ENCODE measurements around the gene ATP8A2.

The ATP8A2 gene

DNA sequence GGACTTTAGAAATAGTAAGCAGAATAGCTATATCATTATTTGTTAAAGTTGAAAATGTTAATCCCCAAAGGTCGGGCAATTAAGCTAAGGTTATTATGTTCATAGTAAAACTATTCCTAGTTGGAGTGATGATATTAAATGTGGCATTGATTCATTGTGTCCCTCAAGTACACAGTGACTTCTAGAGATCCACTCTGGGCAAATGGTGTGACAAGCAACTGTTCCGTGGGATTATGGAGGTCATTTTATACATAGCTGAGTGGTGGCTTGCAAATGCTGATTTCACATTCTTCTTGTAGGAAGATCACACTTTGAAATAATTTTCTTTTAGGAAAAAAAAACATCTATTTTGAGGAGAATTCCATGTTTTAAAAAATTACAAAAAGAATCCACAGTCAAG, 317.8 kb downstream of the ATP8A2 start:
- DNase-seq, result no peak

GRCh38 chr13:25690582-25690981, 318.8 kb downstream of the ATP8A2 start:
- no peak for DNase-seq

- no peak for DNase-seq
These were observed 319.9 kb downstream of the ATP8A2 start for GRCh38 chr13:25691654-25692053.

DNA sequence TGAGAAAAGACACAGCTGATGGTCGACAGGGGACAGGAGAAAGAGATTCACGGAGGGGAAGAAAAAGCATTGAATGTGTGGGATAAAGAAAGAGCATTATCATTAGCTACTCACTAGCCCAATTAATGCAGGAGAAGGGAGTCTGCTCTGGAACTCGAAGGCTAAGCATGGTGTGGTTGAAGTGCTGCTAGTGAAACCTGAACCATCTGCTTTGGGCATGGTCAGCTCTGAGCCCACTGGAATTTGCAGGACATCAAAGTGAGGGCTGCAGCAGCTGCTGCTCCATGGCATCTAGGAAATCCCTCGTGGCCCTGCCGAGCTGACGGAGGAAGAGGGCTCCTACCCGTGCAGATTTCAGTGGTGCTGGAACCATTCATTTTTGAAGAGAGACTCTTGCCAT, 320.3 kb downstream of the ATP8A2 start:
- DNase-seq, result no peak

GRCh38 chr13:25699056-25699455, 327.3 kb downstream of the ATP8A2 start:
- no peak for DNase-seq

DNA sequence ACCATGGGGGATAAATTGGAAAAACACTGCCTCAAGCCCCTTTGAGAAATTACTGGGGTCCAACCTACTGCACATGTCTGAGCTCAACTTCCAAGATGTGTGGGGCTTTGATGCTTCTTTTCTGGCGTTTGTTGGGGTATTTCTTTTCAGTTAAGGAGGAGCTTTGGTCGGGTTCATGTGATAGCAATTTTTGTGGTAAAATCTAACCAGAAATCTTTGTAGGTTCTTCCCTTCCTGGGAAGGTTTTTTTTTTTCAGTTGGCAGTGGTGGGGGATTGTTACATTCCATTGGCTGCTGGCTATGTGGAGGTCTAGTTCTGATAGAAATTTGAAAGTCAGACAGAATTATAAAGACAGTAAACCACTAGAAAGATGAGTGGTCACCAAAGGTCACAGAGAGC, 327.8 kb downstream of the ATP8A2 start:
- DNase-seq, result no peak

GRCh38 chr13:25701304-25701703, 329.5 kb downstream of the ATP8A2 start:
- DNase-seq, result no peak

GRCh38 chr13:25702386-25702785, 330.6 kb downstream of the ATP8A2 start:
- no peak for DNase-seq

- DNase-seq, result no peak
These were observed 336.0 kb downstream of the ATP8A2 start for GRCh38 chr13:25707726-25708125.

DNA sequence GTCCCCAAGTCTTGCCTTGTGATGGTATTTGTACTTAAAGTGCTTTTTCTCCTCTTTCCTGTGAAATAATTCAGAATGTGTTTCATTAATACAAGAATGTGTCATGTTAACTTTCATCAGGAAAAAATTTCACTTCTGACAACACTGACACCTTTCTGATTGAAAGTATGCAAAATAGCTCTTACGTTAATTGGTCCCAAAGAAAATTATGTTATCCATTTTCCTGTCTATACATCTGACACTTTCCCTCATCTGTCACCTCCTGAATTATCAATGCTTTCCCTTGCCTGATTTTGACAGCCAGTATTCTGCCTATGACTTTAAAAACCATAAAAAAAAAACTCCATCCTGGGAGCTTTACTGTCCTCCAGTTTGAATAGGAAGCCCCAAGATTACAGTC, 336.5 kb downstream of the ATP8A2 start:
- DNase-seq, result no peak

- no peak for DNase-seq
These were observed 337.3 kb downstream of the ATP8A2 start for GRCh38 chr13:25709088-25709487.

DNA sequence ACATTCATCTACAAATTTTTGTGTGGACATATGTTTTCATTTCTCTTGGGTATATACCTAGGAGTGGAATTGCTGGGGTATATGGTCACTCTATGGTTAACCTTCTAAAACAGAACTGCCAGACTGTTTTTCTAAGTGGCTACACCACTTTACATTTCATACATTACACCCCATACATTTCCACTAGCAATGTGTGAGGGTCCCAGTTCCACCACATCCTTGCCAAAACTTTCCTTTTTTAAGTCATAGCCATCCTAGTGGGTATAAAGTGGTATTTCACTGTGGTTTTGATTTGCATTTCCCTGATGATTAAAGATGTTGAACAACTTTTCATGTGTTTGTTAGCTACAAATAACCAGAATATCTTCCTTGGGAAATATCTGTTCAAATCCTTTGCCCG, 344.0 kb downstream of the ATP8A2 start:
- no peak for DNase-seq

- DNase-seq, result no peak
These were observed 346.0 kb downstream of the ATP8A2 start for GRCh38 chr13:25717666-25718197.

- no peak for DNase-seq
These were observed 347.9 kb downstream of the ATP8A2 start for GRCh38 chr13:25719666-25720065.

DNA sequence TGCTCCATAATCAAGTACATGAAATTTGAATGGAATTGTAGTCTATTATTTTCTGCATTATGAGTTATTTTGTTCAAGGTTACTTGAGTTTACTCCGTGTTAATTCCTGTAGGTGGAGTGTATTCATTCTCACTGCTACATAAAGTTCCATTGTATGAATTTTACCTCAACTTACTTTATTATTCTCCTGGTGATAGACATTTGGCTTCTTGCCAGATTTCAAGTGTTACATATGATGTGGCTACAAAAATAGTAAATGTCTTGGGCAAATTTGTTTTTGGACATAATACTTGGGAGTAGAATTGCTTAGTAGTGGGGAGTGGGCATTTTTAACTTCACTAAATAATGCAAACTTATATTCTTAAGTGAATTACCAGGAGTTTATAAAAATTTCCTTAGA, 351.1 kb downstream of the ATP8A2 start:
- DNase-seq, result no peak

DNA sequence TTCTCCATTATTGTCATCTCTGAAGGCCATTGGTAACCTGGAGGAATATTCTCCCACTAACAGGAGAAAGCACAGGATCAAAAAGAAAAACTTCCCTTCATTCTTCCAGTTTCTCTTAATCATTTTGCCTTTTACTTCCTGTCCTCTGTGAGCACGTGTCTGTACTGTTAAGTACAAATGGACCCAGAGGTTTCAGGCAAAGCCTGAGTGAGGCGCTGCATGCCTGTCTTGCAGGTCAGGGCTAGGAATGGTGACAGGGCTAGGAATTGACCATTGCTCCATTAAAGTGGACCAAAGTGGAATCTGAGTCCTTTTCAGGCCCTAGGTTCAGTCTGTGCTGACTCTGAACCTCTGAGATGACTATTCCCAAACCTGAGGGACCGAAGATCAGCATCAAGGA, 353.3 kb downstream of the ATP8A2 start:
- no peak for DNase-seq

- no peak for DNase-seq
These were observed 355.5 kb downstream of the ATP8A2 start for GRCh38 chr13:25727250-25727649.

- DNase-seq, result no peak
These were observed 356.0 kb downstream of the ATP8A2 start for GRCh38 chr13:25727810-25728209.

GRCh38 chr13:25729201-25729600, 357.4 kb downstream of the ATP8A2 start:
- no peak for DNase-seq

GRCh38 chr13:25731037-25731436, 359.3 kb downstream of the ATP8A2 start:
- DNase-seq, result no peak

- no peak for DNase-seq
These were observed 359.8 kb downstream of the ATP8A2 start for GRCh38 chr13:25731536-25731935.

DNA sequence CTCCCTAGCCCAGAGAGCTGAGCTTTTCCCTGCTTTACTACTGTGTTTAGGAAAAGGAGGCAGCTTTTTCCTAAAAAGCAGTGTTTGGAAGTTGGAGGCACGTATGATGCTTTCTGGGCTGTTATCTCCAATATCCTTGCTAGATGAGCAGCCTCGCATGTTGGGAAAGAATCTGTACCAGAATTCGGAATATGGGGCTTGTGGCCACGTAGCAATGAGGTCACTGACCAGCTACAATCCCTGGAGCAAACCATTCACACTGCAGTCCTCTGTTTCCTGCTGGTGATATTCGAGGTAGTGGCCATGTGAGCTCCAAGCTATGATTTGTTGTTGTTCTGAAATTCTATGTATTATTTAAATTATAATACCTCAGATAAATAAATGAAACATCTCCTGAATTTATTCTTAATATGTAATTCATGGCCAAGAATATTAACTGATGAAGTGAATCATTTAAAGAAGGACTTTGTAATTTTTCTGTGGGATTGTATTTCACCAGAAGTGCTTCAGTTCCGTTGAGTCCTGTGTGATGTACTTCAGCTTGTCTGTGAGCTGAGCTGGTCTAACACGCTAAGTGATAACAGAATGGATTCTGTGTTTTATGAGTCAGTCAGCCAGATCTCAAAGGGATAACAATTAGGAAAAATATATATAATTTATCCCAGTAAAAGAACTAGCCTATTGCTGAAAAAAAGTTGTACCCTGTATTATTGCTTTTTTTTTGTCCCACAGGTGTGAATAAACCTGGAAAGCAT, 360.5 kb downstream of the ATP8A2 start:
- DNase-seq, result no peak

GRCh38 chr13:25733001-25733491, 361.3 kb downstream of the ATP8A2 start:
- DNase-seq, result no peak

DNA sequence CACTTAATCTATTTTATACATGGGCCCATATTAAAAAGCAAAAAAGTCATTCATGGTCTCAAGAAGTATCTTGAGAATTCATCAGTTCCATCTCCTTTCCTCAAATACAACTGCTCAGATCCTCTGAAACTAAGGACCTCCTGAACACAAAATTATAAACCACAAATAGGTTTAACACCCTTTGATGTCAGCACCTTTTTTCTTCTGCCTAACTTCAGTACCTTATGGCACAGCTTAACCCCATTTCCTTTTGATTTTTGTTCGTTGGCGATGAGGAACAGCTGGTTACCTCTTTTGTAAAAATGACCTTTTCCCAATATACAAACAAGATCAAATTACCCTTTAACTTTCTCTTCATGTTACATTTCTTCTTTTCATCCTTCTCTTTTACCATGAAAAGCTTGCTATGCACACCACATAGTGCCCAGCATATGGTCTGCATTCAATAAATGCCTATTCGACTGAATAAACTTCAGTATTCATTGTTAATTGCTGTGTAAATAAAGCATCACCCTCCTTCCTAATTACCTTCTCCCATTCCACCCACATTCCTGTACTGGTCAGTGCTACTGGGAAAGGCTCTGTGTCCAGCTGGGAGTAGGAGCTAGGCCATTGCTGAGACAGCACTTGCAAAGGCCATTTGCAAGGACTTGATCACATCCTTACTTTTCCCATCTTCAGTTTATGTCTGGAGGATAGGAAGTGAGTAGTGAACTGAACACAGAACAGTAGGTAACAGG, 362.1 kb downstream of the ATP8A2 start:
- no peak for DNase-seq
